H9 (cell line): ENCODE results near the gene CTNNBL1. TPM values are rescaled to one million over a fixed set of nuclear protein-coding genes. Genes with fewer than 3 reads are reported as not detected.

Experiments
- DNase-seq: peaks from one replicate; pipeline ENCODE4 v3.0.0-alpha.2; 2017
- H2AFZ ChIP-seq: one replicate; pipeline ENCODE4 v1.6.1; 2013; ENCODE audit warnings: mild to moderate bottlenecking, low read length, control low read depth, moderate library complexity
- H2AK5ac ChIP-seq: 2 replicates; pipeline ENCODE4 v1.6.1; 2013; ENCODE audit warnings: low read length, control low read depth, mixed read lengths; ENCODE audit not compliant: insufficient read length
- H2BK120ac ChIP-seq: one replicate; pipeline ENCODE4 v1.6.1; 2013; ENCODE audit warnings: low read depth, mild to moderate bottlenecking, low read length, control low read depth, inconsistent platforms; ENCODE audit not compliant: poor library complexity, severe bottlenecking
- H2BK12ac ChIP-seq: 2 replicates; pipeline ENCODE4 v1.6.1; 2013; ENCODE audit warnings: low read length, control low read depth, mixed read lengths, low read depth; ENCODE audit not compliant: insufficient read length
- H2BK15ac ChIP-seq: 2 replicates; pipeline ENCODE4 v1.6.1; 2013; ENCODE audit warnings: low read depth, low read length, control low read depth
- H2BK20ac ChIP-seq: one replicate; pipeline ENCODE4 v1.6.1; 2013; ENCODE audit warnings: low read depth, mild to moderate bottlenecking, low read length, control low read depth, inconsistent platforms; ENCODE audit not compliant: poor library complexity, severe bottlenecking
- H2BK5ac ChIP-seq: 2 replicates; pipeline ENCODE4 v1.6.1; 2013; ENCODE audit warnings: low read length, control low read depth, mixed read lengths; ENCODE audit not compliant: insufficient read length
- H3K14ac ChIP-seq: 2 replicates; pipeline ENCODE4 v1.6.1; 2013; ENCODE audit warnings: low read length, control low read depth; ENCODE audit not compliant: insufficient read depth
- H3K18ac ChIP-seq: 2 replicates; pipeline ENCODE4 v1.6.1; 2013; ENCODE audit warnings: low read depth, mild to moderate bottlenecking, mixed read lengths, low read length, control low read depth; ENCODE audit not compliant: insufficient read length
- H3K23ac ChIP-seq: 2 replicates; pipeline ENCODE4 v1.6.1; 2013; ENCODE audit warnings: low read length, control low read depth, mixed read lengths, low read depth; ENCODE audit not compliant: insufficient read length
- H3K23me2 ChIP-seq: 2 replicates; pipeline ENCODE4 v1.6.1; 2013; ENCODE audit warnings: low read depth, mild to moderate bottlenecking, mixed read lengths, low read length, control low read depth; ENCODE audit not compliant: insufficient read length, poor library complexity, severe bottlenecking
- H3K27ac ChIP-seq: 2 replicates; pipeline ENCODE4 v1.5.1; 2013; ENCODE audit warnings: low read length, control low read depth, mixed read lengths, low read depth; ENCODE audit not compliant: insufficient read length
- H3K27me3 ChIP-seq: 2 replicates; pipeline ENCODE4 v1.6.1; 2013; ENCODE audit warnings: low read length, control low read depth, inconsistent platforms; ENCODE audit not compliant: insufficient read depth
- H3K4ac ChIP-seq: 2 replicates; pipeline ENCODE4 v1.6.1; 2013; ENCODE audit warnings: low read depth, mild to moderate bottlenecking, control low read depth, inconsistent platforms, low read length, moderate library complexity
- H3K4me1 ChIP-seq: 2 replicates; pipeline ENCODE4 v1.6.1; 2013; ENCODE audit warnings: low read length, control low read depth, inconsistent platforms; ENCODE audit not compliant: insufficient read depth
- H3K4me2 ChIP-seq: 2 replicates; pipeline ENCODE4 v1.6.1; 2013; ENCODE audit warnings: low read length, control low read depth, mixed read lengths; ENCODE audit not compliant: insufficient read length, insufficient read depth
- H3K56ac ChIP-seq: 2 replicates; pipeline ENCODE4 v1.6.1; 2013; ENCODE audit warnings: low read depth, mild to moderate bottlenecking, mixed read lengths, low read length, control low read depth; ENCODE audit not compliant: insufficient read length
- H3K79me1 ChIP-seq: 2 replicates; pipeline ENCODE4 v1.6.1; 2013; ENCODE audit warnings: low read depth, mild to moderate bottlenecking, moderate library complexity, low read length, control low read depth, inconsistent platforms; ENCODE audit not compliant: insufficient read depth, poor library complexity, severe bottlenecking
- H3K79me2 ChIP-seq: 2 replicates; pipeline ENCODE4 v1.6.1; 2013; ENCODE audit warnings: low read length, control low read depth, inconsistent platforms; ENCODE audit not compliant: insufficient read depth
- H3K9ac ChIP-seq: 2 replicates; pipeline ENCODE4 v1.6.1; 2013; ENCODE audit warnings: low read length, control low read depth, mixed read lengths; ENCODE audit not compliant: insufficient read length; ENCODE audit errors: extremely low read depth
- H3K9me3 ChIP-seq: one replicate; pipeline ENCODE4 v1.6.1; 2013; ENCODE audit warnings: low read depth, low read length, inconsistent platforms; ENCODE audit not compliant: control insufficient read depth
- H3T11ph ChIP-seq: one replicate; pipeline ENCODE4 v1.6.1; 2013; ENCODE audit warnings: mild to moderate bottlenecking, low read length, control low read depth, inconsistent platforms
- H4K20me1 ChIP-seq: one replicate; pipeline ENCODE4 v1.6.1; 2013; ENCODE audit not compliant: control insufficient read depth, insufficient read length, insufficient read depth
- H4K5ac ChIP-seq: 2 replicates; pipeline ENCODE4 v1.6.1; 2013; ENCODE audit warnings: low read depth, mild to moderate bottlenecking, mixed read lengths, low read length, control low read depth; ENCODE audit not compliant: insufficient read length
- H4K8ac ChIP-seq: replicated peaks from 2 replicates; pipeline ENCODE4 v1.6.1; 2013; ENCODE audit warnings: low read length, control low read depth, mixed read lengths, low read depth; ENCODE audit not compliant: insufficient read length
- H4K91ac ChIP-seq: 2 replicates; pipeline ENCODE4 v1.6.1; 2013; ENCODE audit warnings: low read depth, mild to moderate bottlenecking, moderate library complexity, mixed read lengths, low read length, control low read depth; ENCODE audit not compliant: insufficient read length
- H3K27ac Mint-ChIP-seq, 3 experiments: 2 replicates in 2 of 3; 3 replicates in 1 of 3; pipeline ENCODE4 v1.8.0; 2020 to 2021; ENCODE audit warnings: mixed read lengths in 3 of 3, mild to moderate bottlenecking in 1 of 3, moderate library complexity in 1 of 3
- H3K27me3 Mint-ChIP-seq: 2 replicates; pipeline ENCODE4 v1.8.0; 2021; ENCODE audit warnings: low read depth, mild to moderate bottlenecking, moderate library complexity, mixed read lengths
- H3K36me3 Mint-ChIP-seq, 3 experiments: 2 replicates in 2 of 3; 3 replicates in 1 of 3; pipeline ENCODE4 v1.8.0; 2020 to 2021; ENCODE audit warnings: low read depth in 3 of 3, mixed read lengths in 3 of 3; ENCODE audit not compliant: insufficient read depth in 1 of 3
- H3K4me1 Mint-ChIP-seq, 2 experiments: 2 replicates each; pipeline ENCODE4 v1.8.0; 2020; ENCODE audit warnings: mixed read lengths in 2 of 2
- H3K4me3 Mint-ChIP-seq, 2 experiments: 2 replicates in 1 of 2; 3 replicates in 1 of 2; pipeline ENCODE4 v1.8.0; 2020 to 2021; ENCODE audit warnings: mild to moderate bottlenecking in 2 of 2, mixed read lengths in 2 of 2, moderate library complexity in 1 of 2
- H3K9me3 Mint-ChIP-seq, 2 experiments: 2 replicates in 1 of 2; 3 replicates in 1 of 2; pipeline ENCODE4 v1.8.0; 2020; ENCODE audit warnings: mild to moderate bottlenecking in 2 of 2, mixed read lengths in 2 of 2, moderate library complexity in 1 of 2
- WGBS: extraction: QIAGEN DNeasy Blood & Tissue Kit; methylation state at CpG from one replicate; pipeline ENCODE4 v1.1.7; 2013; ENCODE audit warnings: missing lambda C conversion rate, low lambda C conversion rate, mixed read lengths; ENCODE audit not compliant: insufficient read length; ENCODE audit errors: extremely low coverage; 5-methylcytosine and 5-hydroxymethylcytosine counted together
- total RNA-seq: library from RNA; stranded (reverse); gene quantifications from 2 replicates; pipeline ENCODE4 v1.2.1, GENCODE V29; 2021
- TF ChIP-seq, protein P1 (sequence below): fragments of 200-600 bp; sonication (generic); conservative IDR thresholded peaks from 3 replicates; pipeline ENCODE4 v1.8.0; 2021; ENCODE audit warnings: antibody characterized with exemption, mild to moderate bottlenecking

Gene CTNNBL1
- total RNA-seq, 1 experiment from 2014 or later, result 67.2 TPM

DNA sequence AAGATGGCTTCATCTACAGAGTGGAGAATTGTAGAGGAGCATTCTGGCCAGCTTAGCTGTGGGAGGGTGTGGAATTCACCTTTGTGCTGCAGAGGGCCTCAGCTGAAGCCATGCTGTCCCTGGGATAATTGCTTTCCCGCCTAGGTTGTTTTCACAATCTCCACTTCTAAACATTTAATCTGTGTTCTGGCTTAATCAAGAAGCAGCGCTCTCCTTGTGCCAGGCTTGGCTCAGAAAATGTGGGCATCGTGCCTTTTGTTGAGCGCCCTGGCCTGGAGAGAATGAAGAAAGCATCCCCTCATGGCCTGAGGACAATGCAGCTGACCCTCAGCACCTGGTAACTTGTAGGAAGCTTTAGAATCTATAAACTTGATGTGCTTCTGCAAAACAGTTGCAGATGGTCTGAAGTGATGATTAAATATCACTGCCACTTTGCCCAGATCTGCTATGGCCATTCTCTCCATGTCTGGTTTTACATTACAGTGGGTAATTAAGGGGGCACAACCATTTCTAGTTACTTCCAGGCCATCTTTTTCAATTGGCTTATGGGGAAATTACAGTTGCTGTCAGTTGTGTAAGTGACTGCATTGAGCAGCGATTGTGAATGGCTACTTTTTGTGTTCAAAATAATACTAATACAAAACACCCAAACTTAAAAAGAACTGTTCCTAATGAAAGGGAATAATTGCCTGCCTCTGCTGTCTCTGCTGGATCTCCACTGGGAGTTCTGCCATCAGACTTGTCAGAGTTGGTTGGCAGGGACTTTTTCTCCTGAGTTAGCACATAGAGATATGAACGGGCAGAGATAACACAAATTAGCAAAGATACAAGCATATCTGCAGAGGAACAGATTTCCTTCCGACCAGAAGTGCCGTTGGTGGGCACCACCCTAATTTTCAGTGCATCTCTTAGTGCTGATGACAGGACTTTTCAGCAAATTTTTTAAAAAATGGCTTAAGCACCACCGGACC, 18.4 kb downstream of the CTNNBL1 start:
- Histone ChIP-seq H3K23ac (no peak overlapping the region), H2BK120ac (no peak overlapping the region), H3T11ph (no peak overlapping the region), H2BK5ac (no peak overlapping the region), H3K18ac (no peak overlapping the region), H3K4me1 (no peaks in the 10 kb centered on the region), H3K9me3 (no peaks in the 10 kb centered on the region), H2BK12ac (no peak overlapping the region), H4K91ac (no peak overlapping the region), H3K56ac (no peak overlapping the region), H3K27ac (no peak overlapping the region), H3K9ac (no peak overlapping the region), H3K79me1 (no peaks in the 10 kb centered on the region), H4K8ac (no peak overlapping the region), H3K79me2 (peaks cover 2% of the 10 kb centered on the region; the same call in 1 of the 2 replicates), H3K4me2 (no peak overlapping the region), H4K20me1 (no peaks in the 10 kb centered on the region), H2BK20ac (no peak overlapping the region), H3K4ac (no peak overlapping the region), H2AFZ (no peak overlapping the region), H3K23me2 (no peaks in the 10 kb centered on the region), H3K14ac (no peak overlapping the region), H2BK15ac (no peak overlapping the region), H2AK5ac (no peak overlapping the region), H4K5ac (no peak overlapping the region), H3K27me3 (no peaks in the 10 kb centered on the region; the same call in 1 of the 2 replicates)
- H3K36me3 Mint-ChIP-seq, result peaks cover 0 to 6% (median 1%) of the 10 kb centered on the region in 3 experiments; a peak in 4 of 7 replicates
- WGBS, result no CpG with 5 or more reads among the region's 9 CpGs
- peak overlapping the region in 1 of 3 experiments; percentile 73; a peak in 1 of 7 replicates for H3K27ac Mint-ChIP-seq
- H3K4me1 Mint-ChIP-seq, result peaks cover 6 to 9% of the 10 kb centered on the region in 2 experiments
- peaks cover 0 to 1% of the 10 kb centered on the region in 2 experiments; a peak in 1 of 5 replicates for H3K9me3 Mint-ChIP-seq
- no peaks in the 10 kb centered on the region for H3K27me3 Mint-ChIP-seq
- TF ChIP-seq, protein P1, sequence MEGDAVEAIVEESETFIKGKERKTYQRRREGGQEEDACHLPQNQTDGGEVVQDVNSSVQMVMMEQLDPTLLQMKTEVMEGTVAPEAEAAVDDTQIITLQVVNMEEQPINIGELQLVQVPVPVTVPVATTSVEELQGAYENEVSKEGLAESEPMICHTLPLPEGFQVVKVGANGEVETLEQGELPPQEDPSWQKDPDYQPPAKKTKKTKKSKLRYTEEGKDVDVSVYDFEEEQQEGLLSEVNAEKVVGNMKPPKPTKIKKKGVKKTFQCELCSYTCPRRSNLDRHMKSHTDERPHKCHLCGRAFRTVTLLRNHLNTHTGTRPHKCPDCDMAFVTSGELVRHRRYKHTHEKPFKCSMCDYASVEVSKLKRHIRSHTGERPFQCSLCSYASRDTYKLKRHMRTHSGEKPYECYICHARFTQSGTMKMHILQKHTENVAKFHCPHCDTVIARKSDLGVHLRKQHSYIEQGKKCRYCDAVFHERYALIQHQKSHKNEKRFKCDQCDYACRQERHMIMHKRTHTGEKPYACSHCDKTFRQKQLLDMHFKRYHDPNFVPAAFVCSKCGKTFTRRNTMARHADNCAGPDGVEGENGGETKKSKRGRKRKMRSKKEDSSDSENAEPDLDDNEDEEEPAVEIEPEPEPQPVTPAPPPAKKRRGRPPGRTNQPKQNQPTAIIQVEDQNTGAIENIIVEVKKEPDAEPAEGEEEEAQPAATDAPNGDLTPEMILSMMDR, result no peak
- DNase-seq, result no peak
- no peak overlapping the region for H3K4me3 Mint-ChIP-seq
